ENCODE measurements around the gene BUB3.

BUB3 gene

DNA sequence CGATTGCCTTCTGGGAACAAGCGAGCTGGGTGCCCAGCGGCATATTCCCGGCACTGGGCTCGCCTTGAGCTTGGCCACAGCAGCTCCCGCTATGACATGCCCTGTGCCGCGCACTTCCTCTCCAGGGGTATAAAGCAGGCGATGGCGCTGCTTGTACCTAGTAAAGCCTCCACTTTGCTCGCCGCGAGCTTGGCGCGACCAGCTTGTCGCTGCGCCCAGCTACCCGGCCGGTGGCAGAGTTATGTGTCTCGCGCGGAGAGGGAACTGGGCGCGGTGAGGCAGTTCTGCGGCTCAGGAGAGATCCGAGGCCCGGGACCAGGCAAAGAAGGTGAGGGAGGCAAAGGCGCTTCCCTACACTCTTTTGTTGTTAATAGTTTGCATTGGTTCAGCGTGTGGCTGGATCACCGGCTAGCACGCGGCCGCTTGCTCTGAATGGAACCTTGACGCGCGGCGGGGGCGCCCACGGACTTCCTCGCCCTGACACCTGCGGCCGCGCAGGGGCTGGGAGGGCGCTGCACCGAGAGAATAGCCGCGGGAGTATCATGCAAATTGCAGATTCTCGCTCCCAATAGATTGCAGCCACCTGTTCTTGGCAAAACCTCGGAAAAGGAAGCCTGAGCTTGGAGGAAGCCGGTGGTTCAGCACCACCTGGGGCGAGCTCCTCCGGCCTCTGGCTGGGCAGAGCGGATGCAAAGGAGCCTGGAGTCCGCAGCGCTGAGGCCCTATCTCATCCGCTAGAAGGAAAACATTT lies 3.0 kb upstream of the BUB3 start:
- no peak for DNase-seq (ENCODE audit: low read depth)
- TF ChIP-seq CTCF (IDR thresholded peaks at IDR 0.05; ENCODE audit: low read length, missing control alignments), result no peak
- no peak overlapping the region for H3K4me3 ChIP-seq (replicated peaks; ENCODE audit: low read depth, low read length)

GRCh38 chr10:123151737-123152135 lies 2.5 kb upstream of the BUB3 start:
- no peak for TF ChIP-seq CTCF (IDR thresholded peaks at IDR 0.05; ENCODE audit: low read length, missing control alignments)
- DNase-seq (ENCODE audit: low read depth), result no peak
- no peak overlapping the region for H3K4me3 ChIP-seq (replicated peaks; ENCODE audit: low read depth, low read length)

DNA sequence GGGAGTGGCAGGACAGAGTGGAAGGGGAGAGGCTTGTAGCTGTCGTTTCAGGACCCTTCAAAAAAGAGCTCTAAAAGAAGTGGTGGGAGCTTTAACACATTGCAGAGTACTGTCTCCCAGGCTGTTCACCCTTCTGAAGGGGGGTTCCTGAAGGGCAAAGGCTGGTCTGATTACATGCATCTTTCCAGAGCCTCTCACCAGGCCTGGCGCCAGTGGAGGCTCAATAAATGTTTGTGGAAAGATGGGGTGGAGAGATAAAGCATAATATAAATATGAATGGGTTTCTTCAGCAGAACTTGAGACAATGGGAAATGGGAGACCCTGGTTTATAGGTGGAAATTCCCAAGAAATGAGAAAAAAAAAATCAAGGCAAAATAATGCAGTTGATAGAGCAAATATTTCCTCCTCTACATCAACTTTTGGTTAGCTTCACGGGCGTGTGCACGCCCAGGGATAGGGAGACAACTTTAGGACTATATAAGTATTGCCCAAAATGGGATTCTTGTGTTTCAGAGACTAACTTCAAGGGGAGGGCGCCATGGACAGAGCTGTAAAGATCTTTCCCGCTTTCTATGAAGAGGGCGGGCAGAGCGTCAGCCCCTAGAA lies 613 bp upstream of the BUB3 start:
- no peak overlapping the region for H3K4me3 ChIP-seq (replicated peaks; ENCODE audit: low read depth, low read length)
- no peak for DNase-seq (ENCODE audit: low read depth)
- TF ChIP-seq CTCF (IDR thresholded peaks at IDR 0.05; ENCODE audit: low read length, missing control alignments), result no peak

GRCh38 chr10:123154711-123155505 lies 706 bp downstream of the BUB3 start:
- peak; percentile 48 for DNase-seq (ENCODE audit: low read depth)
- H3K4me3 ChIP-seq (replicated peaks; ENCODE audit: low read depth, low read length), result peak overlapping the region; percentile 97
- TF ChIP-seq CTCF (IDR thresholded peaks at IDR 0.05; ENCODE audit: low read length, missing control alignments), result no peak

DNA sequence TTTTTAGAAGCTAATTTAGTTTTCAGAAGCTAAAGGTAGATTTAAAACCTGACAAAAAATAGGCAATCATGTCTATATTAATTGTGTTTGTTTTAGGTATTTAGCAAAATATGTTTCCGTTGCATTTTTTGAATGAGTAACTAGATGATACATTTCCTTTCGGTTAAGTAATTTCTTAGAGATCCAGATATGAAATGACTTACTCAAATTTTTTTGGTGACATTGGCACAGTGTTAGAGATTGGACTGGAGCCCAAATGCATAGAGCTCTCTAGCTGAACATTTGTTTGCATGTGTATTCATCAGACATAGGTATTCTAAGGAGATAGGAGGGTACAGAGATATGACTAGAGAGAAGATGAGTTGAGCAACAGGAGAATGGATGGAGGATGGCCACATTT lies 1.9 kb downstream of the BUB3 start:
- peak; percentile 72 for DNase-seq (ENCODE audit: low read depth)
- H3K4me3 ChIP-seq (replicated peaks; ENCODE audit: low read depth, low read length), result peak overlapping the region; percentile 97
- TF ChIP-seq CTCF (IDR thresholded peaks at IDR 0.05; ENCODE audit: low read length, missing control alignments), result no peak

- peak; percentile 45 for DNase-seq (ENCODE audit: low read depth)
- H3K4me3 ChIP-seq (replicated peaks; ENCODE audit: low read depth, low read length), result no peak overlapping the region
- TF ChIP-seq CTCF (IDR thresholded peaks at IDR 0.05; ENCODE audit: low read length, missing control alignments), result no peak
Observed at GRCh38 chr10:123157210-123157609, 3.0 kb downstream of the BUB3 start.
